HepG2 (cell line): ENCODE data around the gene MYOM1. TPM values are rescaled to one million over a fixed set of nuclear protein-coding genes. Genes with fewer than 3 reads are reported as not detected.

ENCODE experiments used
- CENPT ChIP-seq: sonication (generic); formaldehyde crosslinking; IDR thresholded peaks from 2 replicates; pipeline ENCODE4 v1.8.0; 2022; ENCODE audit warnings: low read depth, mild to moderate bottlenecking, moderate library complexity, missing genetic modification reagents
- ETV6 ChIP-seq: sonication (generic); formaldehyde crosslinking; conservative IDR thresholded peaks from 2 replicates; pipeline ENCODE4 v1.4.0; 2020; ENCODE audit warnings: missing genetic modification reagents
- FLYWCH1 ChIP-seq: sonication (generic); formaldehyde crosslinking; IDR thresholded peaks from 2 replicates; pipeline ENCODE4 v1.8.1; 2023; ENCODE audit warnings: mild to moderate bottlenecking, missing genetic modification reagents
- HMGA1 ChIP-seq: sonication (generic); formaldehyde crosslinking; conservative IDR thresholded peaks from 2 replicates; pipeline ENCODE4 v1.4.0; 2020; ENCODE audit warnings: missing genetic modification reagents
- KAT8 ChIP-seq: IDR thresholded peaks from 2 replicates; pipeline ENCODE4 v1.6.1; 2016; ENCODE audit warnings: missing genetic modification reagents, missing compliant biosample characterization
- MBD4 ChIP-seq: IDR thresholded peaks from 2 replicates; pipeline ENCODE4 v1.6.1; 2012; ENCODE audit warnings: low read length, inconsistent platforms, borderline replicate concordance
- ONECUT2 ChIP-seq: sonication (generic); formaldehyde crosslinking; IDR thresholded peaks from 2 replicates; pipeline ENCODE4 v1.4.0; 2020; ENCODE audit warnings: missing genetic modification reagents
- PHF8 ChIP-seq: sonication (generic); formaldehyde crosslinking; IDR thresholded peaks from 2 replicates; pipeline ENCODE4 v1.5.0; 2020; ENCODE audit warnings: missing genetic modification reagents
- PLRG1 ChIP-seq: fragments of 450-650 bp; conservative IDR thresholded peaks from 2 replicates; pipeline ENCODE4 v1.6.1; 2016
- REXO4 ChIP-seq: sonication (generic); formaldehyde crosslinking; IDR thresholded peaks from 2 replicates; pipeline ENCODE4 v1.8.0; 2022; ENCODE audit warnings: missing genetic modification reagents, mild to moderate bottlenecking, borderline replicate concordance
- RXRA ChIP-seq: sonication (generic); formaldehyde crosslinking; IDR thresholded peaks from 2 replicates; pipeline ENCODE4 v1.5.1; 2020; ENCODE audit warnings: missing genetic modification reagents
- SMAD9 ChIP-seq: sonication (generic); formaldehyde crosslinking; IDR thresholded peaks from 2 replicates; pipeline ENCODE4 v1.5.1; 2020; ENCODE audit warnings: mild to moderate bottlenecking, missing genetic modification reagents
- SRSF9 ChIP-seq: fragments of 200-400 bp; formaldehyde crosslinking; IDR thresholded peaks from 2 replicates; pipeline ENCODE4 v1.6.1; 2018; ENCODE audit warnings: borderline replicate concordance, mild to moderate bottlenecking, low read depth, low read length; ENCODE audit not compliant: insufficient read depth, poor library complexity, severe bottlenecking
- ZBTB3 ChIP-seq: sonication (generic); formaldehyde crosslinking; IDR thresholded peaks from 2 replicates; pipeline ENCODE4 v1.4.0; 2020; ENCODE audit warnings: low read depth, mild to moderate bottlenecking, moderate library complexity, missing genetic modification reagents, borderline replicate concordance
- ZC3H4 ChIP-seq: sonication (generic); formaldehyde crosslinking; IDR thresholded peaks from 2 replicates; pipeline ENCODE4 v1.4.0; 2020; ENCODE audit warnings: missing genetic modification reagents, borderline replicate concordance
- ZKSCAN5 ChIP-seq: sonication (generic); formaldehyde crosslinking; IDR thresholded peaks from 2 replicates; pipeline ENCODE4 v1.5.1; 2020; ENCODE audit warnings: mild to moderate bottlenecking, missing genetic modification reagents
- ZMAT3 ChIP-seq: sonication (generic); formaldehyde crosslinking; conservative IDR thresholded peaks from 2 replicates; pipeline ENCODE4 v1.7.0; 2021; ENCODE audit warnings: missing genetic modification reagents
- ZNF619 ChIP-seq: sonication (generic); formaldehyde crosslinking; IDR thresholded peaks from 2 replicates; pipeline ENCODE4 v1.4.0; 2020; ENCODE audit warnings: mild to moderate bottlenecking, missing genetic modification reagents
- ZNF761 ChIP-seq: sonication (generic); formaldehyde crosslinking; conservative IDR thresholded peaks from 2 replicates; pipeline ENCODE4 v1.4.0; 2020; ENCODE audit warnings: mild to moderate bottlenecking, missing genetic modification reagents
- ZNF766 ChIP-seq: sonication (generic); formaldehyde crosslinking; IDR thresholded peaks from 2 replicates; pipeline ENCODE4 v1.5.0; 2020; ENCODE audit warnings: missing genetic modification reagents, borderline replicate concordance
- ZSCAN21 ChIP-seq: sonication (generic); formaldehyde crosslinking; IDR thresholded peaks from 2 replicates; pipeline ENCODE4 v1.8.0; 2022; ENCODE audit warnings: mild to moderate bottlenecking, missing genetic modification reagents, moderate library complexity, borderline replicate concordance
- polyA plus RNA-seq, 8 experiments: library from polyadenylated mRNA; depleted of rRNA in 3 of 8; stranded (reverse) in 7 of 8; unstranded in 1 of 8; fragments of >200 nt; fragmentation: Illumina TruSeq in 4 of 8; extraction: Trizol in 4 of 8; gene quantifications; 2 replicates each; pipeline versions ENCODE4 v1.2.1 to v1.2.3, GENCODE V29; 2011 to 2016; ENCODE audit warnings: low read depth in 4 of 8, missing spikeins in 1 of 8, mixed read lengths in 1 of 8; ENCODE audit not compliant: insufficient read depth in 1 of 8
- total RNA-seq, 5 experiments: library from RNA; depleted of rRNA; stranded (reverse); fragments of >200 nt; fragmentation: Illumina TruSeq; extraction: Trizol; gene quantifications; 2 replicates each; pipeline ENCODE4 v1.2.3, GENCODE V29; 2016; ENCODE audit warnings: low read depth in 1 of 5
- TF ChIP-seq, protein P1 (sequence below): sonication (generic); formaldehyde crosslinking; IDR thresholded peaks from 2 replicates; pipeline ENCODE4 v1.4.0; 2020; ENCODE audit warnings: missing genetic modification reagents
- TF ChIP-seq, protein P2 (sequence below): sonication (generic); formaldehyde crosslinking; conservative IDR thresholded peaks from 2 replicates; pipeline ENCODE4 v1.8.0; 2022; ENCODE audit warnings: missing genetic modification reagents
- TF ChIP-seq, protein P3 (sequence below): sonication (generic); formaldehyde crosslinking; conservative IDR thresholded peaks from 2 replicates; pipeline ENCODE4 v1.4.0; 2020; ENCODE audit warnings: missing genetic modification reagents
- TF ChIP-seq, protein P4 (sequence below): sonication (generic); formaldehyde crosslinking; IDR thresholded peaks from 2 replicates; pipeline ENCODE4 v1.5.0; 2020; ENCODE audit warnings: missing genetic modification reagents

The MYOM1 gene
- total and polyA plus RNA-seq, 2 of the 13 experiments (the other 11 are each of a cell fraction or from before 2014, with no cell fraction given) = 0.46 to 0.98 TPM

DNA sequence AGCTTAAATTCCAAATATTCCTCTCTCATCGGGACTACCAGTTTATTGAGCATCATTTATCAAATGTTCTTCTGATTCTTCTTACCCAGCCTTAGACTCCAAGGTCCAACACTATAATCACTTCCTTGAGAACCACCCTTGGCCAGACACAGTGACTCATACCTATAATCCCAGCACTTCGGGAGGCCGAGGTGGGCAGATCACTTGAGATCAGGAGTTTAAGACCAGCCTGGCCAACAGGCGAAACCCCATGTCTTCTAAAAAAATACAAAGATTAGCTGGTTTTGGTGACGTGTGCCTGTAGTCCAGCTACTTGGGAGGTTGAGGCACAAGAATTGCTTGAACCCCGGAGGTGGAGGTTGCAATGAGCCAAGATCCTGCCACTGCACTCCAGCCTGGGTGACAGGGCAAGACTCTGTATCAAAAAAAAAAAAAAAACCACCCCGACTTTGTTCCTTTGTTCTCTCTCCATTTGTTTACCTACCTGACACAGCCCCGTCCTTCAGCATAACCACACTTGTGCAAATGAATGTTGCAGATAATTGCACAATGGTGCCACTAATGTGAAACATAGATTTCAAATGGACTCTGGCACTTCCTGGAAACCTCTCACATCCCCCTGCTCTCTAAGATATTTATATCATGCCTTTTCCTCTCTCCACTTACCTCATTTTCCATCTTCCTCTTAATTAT, 167.9 kb downstream of the MYOM1 start (continued):
- TF ChIP-seq, protein P1, sequence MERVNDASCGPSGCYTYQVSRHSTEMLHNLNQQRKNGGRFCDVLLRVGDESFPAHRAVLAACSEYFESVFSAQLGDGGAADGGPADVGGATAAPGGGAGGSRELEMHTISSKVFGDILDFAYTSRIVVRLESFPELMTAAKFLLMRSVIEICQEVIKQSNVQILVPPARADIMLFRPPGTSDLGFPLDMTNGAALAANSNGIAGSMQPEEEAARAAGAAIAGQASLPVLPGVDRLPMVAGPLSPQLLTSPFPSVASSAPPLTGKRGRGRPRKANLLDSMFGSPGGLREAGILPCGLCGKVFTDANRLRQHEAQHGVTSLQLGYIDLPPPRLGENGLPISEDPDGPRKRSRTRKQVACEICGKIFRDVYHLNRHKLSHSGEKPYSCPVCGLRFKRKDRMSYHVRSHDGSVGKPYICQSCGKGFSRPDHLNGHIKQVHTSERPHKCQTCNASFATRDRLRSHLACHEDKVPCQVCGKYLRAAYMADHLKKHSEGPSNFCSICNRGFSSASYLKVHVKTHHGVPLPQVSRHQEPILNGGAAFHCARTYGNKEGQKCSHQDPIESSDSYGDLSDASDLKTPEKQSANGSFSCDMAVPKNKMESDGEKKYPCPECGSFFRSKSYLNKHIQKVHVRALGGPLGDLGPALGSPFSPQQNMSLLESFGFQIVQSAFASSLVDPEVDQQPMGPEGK (CRISPR knock-in tag) = peak; percentile 84
- TF ChIP-seq HMGA1 (CRISPR knock-in tag) = no peak
- TF ChIP-seq KAT8 (CRISPR knock-in tag) = peak; percentile 73
- no peak for TF ChIP-seq ZMAT3 (CRISPR knock-in tag)
- TF ChIP-seq ZBTB3 = no peak; the same call in 1 of the 2 replicates
- no peak for TF ChIP-seq PHF8 (CRISPR knock-in tag)
- no peak for TF ChIP-seq ZNF761 (CRISPR knock-in tag)
- TF ChIP-seq SRSF9 = no peak
- TF ChIP-seq, protein P2, sequence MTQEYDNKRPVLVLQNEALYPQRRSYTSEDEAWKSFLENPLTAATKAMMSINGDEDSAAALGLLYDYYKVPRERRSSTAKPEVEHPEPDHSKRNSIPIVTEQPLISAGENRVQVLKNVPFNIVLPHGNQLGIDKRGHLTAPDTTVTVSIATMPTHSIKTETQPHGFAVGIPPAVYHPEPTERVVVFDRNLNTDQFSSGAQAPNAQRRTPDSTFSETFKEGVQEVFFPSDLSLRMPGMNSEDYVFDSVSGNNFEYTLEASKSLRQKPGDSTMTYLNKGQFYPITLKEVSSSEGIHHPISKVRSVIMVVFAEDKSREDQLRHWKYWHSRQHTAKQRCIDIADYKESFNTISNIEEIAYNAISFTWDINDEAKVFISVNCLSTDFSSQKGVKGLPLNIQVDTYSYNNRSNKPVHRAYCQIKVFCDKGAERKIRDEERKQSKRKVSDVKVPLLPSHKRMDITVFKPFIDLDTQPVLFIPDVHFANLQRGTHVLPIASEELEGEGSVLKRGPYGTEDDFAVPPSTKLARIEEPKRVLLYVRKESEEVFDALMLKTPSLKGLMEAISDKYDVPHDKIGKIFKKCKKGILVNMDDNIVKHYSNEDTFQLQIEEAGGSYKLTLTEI = no peak
- TF ChIP-seq ZNF766 (CRISPR knock-in tag) = no peak
- no peak for TF ChIP-seq ZNF619 (CRISPR knock-in tag)
- TF ChIP-seq ETV6 = peak; percentile 95
- TF ChIP-seq, protein P3, sequence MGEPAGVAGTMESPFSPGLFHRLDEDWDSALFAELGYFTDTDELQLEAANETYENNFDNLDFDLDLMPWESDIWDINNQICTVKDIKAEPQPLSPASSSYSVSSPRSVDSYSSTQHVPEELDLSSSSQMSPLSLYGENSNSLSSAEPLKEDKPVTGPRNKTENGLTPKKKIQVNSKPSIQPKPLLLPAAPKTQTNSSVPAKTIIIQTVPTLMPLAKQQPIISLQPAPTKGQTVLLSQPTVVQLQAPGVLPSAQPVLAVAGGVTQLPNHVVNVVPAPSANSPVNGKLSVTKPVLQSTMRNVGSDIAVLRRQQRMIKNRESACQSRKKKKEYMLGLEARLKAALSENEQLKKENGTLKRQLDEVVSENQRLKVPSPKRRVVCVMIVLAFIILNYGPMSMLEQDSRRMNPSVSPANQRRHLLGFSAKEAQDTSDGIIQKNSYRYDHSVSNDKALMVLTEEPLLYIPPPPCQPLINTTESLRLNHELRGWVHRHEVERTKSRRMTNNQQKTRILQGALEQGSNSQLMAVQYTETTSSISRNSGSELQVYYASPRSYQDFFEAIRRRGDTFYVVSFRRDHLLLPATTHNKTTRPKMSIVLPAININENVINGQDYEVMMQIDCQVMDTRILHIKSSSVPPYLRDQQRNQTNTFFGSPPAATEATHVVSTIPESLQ (CRISPR knock-in tag) = no peak
- TF ChIP-seq CENPT = no peak
- no peak for TF ChIP-seq MBD4
- 0 out of 2 replicates have a peak, but pooled peaks have one; percentile 19 for TF ChIP-seq ONECUT2
- no peak for TF ChIP-seq PLRG1
- TF ChIP-seq, protein P4, sequence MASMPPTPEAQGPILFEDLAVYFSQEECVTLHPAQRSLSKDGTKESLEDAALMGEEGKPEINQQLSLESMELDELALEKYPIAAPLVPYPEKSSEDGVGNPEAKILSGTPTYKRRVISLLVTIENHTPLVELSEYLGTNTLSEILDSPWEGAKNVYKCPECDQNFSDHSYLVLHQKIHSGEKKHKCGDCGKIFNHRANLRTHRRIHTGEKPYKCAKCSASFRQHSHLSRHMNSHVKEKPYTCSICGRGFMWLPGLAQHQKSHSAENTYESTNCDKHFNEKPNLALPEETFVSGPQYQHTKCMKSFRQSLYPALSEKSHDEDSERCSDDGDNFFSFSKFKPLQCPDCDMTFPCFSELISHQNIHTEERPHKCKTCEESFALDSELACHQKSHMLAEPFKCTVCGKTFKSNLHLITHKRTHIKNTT (CRISPR knock-in tag) = no peak
- TF ChIP-seq REXO4 = no peak
- TF ChIP-seq ZC3H4 (CRISPR knock-in tag) = no peak
- TF ChIP-seq ZSCAN21 = no peak
- no peak for TF ChIP-seq FLYWCH1 (CRISPR knock-in tag)
- TF ChIP-seq RXRA (CRISPR knock-in tag) = peak; percentile 83; the same call in 1 of the 2 replicates
- no peak for TF ChIP-seq SMAD9 (CRISPR knock-in tag)
- TF ChIP-seq ZKSCAN5 (CRISPR knock-in tag) = no peak
